ENCODE results near the gene ABLIM1.
A peak's percentile ranks its signal among the peaks of the same experiment; 100 is the strongest.

The ABLIM1 gene

GRCh38 chr10:114684822-114685209 is 26.7 kb upstream of the ABLIM1 start:
- Histone ChIP-seq H3K4me3 (ENCODE audit: severe bottlenecking) (no peak overlapping the region), H3K27me3 (ENCODE audit: insufficient read depth, poor library complexity, severe bottlenecking) (no peaks in the 10 kb centered on the region), H3K27ac (ENCODE audit: poor library complexity, severe bottlenecking) (peak overlapping the region; percentile 44), H3K36me3 (ENCODE audit: low read depth) (no peaks in the 10 kb centered on the region), H3K9me3 (ENCODE audit: severe bottlenecking) (no peaks in the 10 kb centered on the region), H3K4me1 (ENCODE audit: insufficient read depth, poor library complexity, severe bottlenecking) (peaks cover 38% of the 10 kb centered on the region)
- peak; percentile 77 for ATAC-seq (ENCODE audit: low read depth)
- DNase-seq (ENCODE audit: low spot score) = no peak
- TF ChIP-seq CTCF (IDR thresholded peaks at IDR 0.05; ENCODE audit: poor library complexity, severe bottlenecking) = no peak

- peak; percentile 41; the same call in 2 of the 3 replicates for ATAC-seq (ENCODE audit: low read depth)
- peak overlapping the region; percentile 44 for H3K27ac ChIP-seq (ENCODE audit: poor library complexity, severe bottlenecking)
- no peak for TF ChIP-seq CTCF (IDR thresholded peaks at IDR 0.05; ENCODE audit: poor library complexity, severe bottlenecking)
- no peaks in the 10 kb centered on the region for H3K27me3 ChIP-seq (ENCODE audit: insufficient read depth, poor library complexity, severe bottlenecking)
- peaks cover 38% of the 10 kb centered on the region for H3K4me1 ChIP-seq (ENCODE audit: insufficient read depth, poor library complexity, severe bottlenecking)
- H3K4me3 ChIP-seq (ENCODE audit: severe bottlenecking) = no peak overlapping the region
- no peaks in the 10 kb centered on the region for H3K36me3 ChIP-seq (ENCODE audit: low read depth)
- DNase-seq (ENCODE audit: low spot score) = no peak
- no peaks in the 10 kb centered on the region for H3K9me3 ChIP-seq (ENCODE audit: severe bottlenecking)
Observed at GRCh38 chr10:114684084-114684821, 26.2 kb upstream of the ABLIM1 start.

- peaks cover 44% of the 10 kb centered on the region for H3K4me1 ChIP-seq (ENCODE audit: insufficient read depth, poor library complexity, severe bottlenecking)
Observed at GRCh38 chr10:114683593-114683992, 25.5 kb upstream of the ABLIM1 start.

GRCh38 chr10:114683162-114683561 is 25.1 kb upstream of the ABLIM1 start:
- no peak for TF ChIP-seq CTCF (IDR thresholded peaks at IDR 0.05; ENCODE audit: poor library complexity, severe bottlenecking)
- no peaks in the 10 kb centered on the region for H3K36me3 ChIP-seq (ENCODE audit: low read depth)
- peaks cover 45% of the 10 kb centered on the region for H3K4me1 ChIP-seq (ENCODE audit: insufficient read depth, poor library complexity, severe bottlenecking)
- H3K4me3 ChIP-seq (ENCODE audit: severe bottlenecking) = no peak overlapping the region
- H3K9me3 ChIP-seq (ENCODE audit: severe bottlenecking) = no peaks in the 10 kb centered on the region
- ATAC-seq (ENCODE audit: low read depth) (peak; percentile 67), DNase-seq (ENCODE audit: low spot score) (no peak)
- H3K27me3 ChIP-seq (ENCODE audit: insufficient read depth, poor library complexity, severe bottlenecking) = no peaks in the 10 kb centered on the region
- H3K27ac ChIP-seq (ENCODE audit: poor library complexity, severe bottlenecking) = no peak overlapping the region

More at GRCh38 chr10:114683593-114683992, 25.5 kb upstream of the ABLIM1 start:
- H3K27ac ChIP-seq (ENCODE audit: poor library complexity, severe bottlenecking) = no peak overlapping the region
- DNase-seq (ENCODE audit: low spot score) (no peak), ATAC-seq (ENCODE audit: low read depth) (no peak; the same call in 2 of the 3 replicates)
- H3K4me3 ChIP-seq (ENCODE audit: severe bottlenecking) = no peak overlapping the region
- TF ChIP-seq CTCF (IDR thresholded peaks at IDR 0.05; ENCODE audit: poor library complexity, severe bottlenecking) = no peak
- H3K36me3 ChIP-seq (ENCODE audit: low read depth) = no peaks in the 10 kb centered on the region
- H3K27me3 ChIP-seq (ENCODE audit: insufficient read depth, poor library complexity, severe bottlenecking) = no peaks in the 10 kb centered on the region
- no peaks in the 10 kb centered on the region for H3K9me3 ChIP-seq (ENCODE audit: severe bottlenecking)

- no peak for TF ChIP-seq CTCF (IDR thresholded peaks at IDR 0.05; ENCODE audit: poor library complexity, severe bottlenecking)
- H3K4me3 ChIP-seq (ENCODE audit: severe bottlenecking) = no peak overlapping the region
- H3K36me3 ChIP-seq (ENCODE audit: low read depth) = no peaks in the 10 kb centered on the region
- no peak overlapping the region for H3K27ac ChIP-seq (ENCODE audit: poor library complexity, severe bottlenecking)
- H3K27me3 ChIP-seq (ENCODE audit: insufficient read depth, poor library complexity, severe bottlenecking) = no peaks in the 10 kb centered on the region
- DNase-seq (ENCODE audit: low spot score) (no peak), ATAC-seq (ENCODE audit: low read depth) (no peak)
- H3K9me3 ChIP-seq (ENCODE audit: severe bottlenecking) = no peaks in the 10 kb centered on the region
- H3K4me1 ChIP-seq (ENCODE audit: insufficient read depth, poor library complexity, severe bottlenecking) = peaks cover 45% of the 10 kb centered on the region
Observed at GRCh38 chr10:114682532-114682931, 24.5 kb upstream of the ABLIM1 start.

Measured in RWPE2 (cell line).